ENCODE data around the gene CAMTA1.

CAMTA1 gene

GRCh38 chr1:7199077-7199779 lies 414.0 kb downstream of the CAMTA1 start:
- TF ChIP-seq CTCF (IDR thresholded peaks at IDR 0.05; ENCODE audit: low read depth, low read length): no peak
- H3K4me3 ChIP-seq (ENCODE audit: low read depth, low read length): no peak overlapping the region

GRCh38 chr1:7207875-7208646 lies 422.8 kb downstream of the CAMTA1 start:
- TF ChIP-seq CTCF (IDR thresholded peaks at IDR 0.05; ENCODE audit: low read depth, low read length): peak; percentile 69
- no peak overlapping the region for H3K4me3 ChIP-seq (ENCODE audit: low read depth, low read length)

- H3K4me3 ChIP-seq (ENCODE audit: low read depth, low read length): no peak overlapping the region
- TF ChIP-seq CTCF (IDR thresholded peaks at IDR 0.05; ENCODE audit: low read depth, low read length): no peak
These were observed 423.5 kb downstream of the CAMTA1 start for GRCh38 chr1:7208647-7209180.

GRCh38 chr1:7209336-7209735 lies 424.1 kb downstream of the CAMTA1 start:
- H3K4me3 ChIP-seq (ENCODE audit: low read depth, low read length): no peak overlapping the region
- no peak for TF ChIP-seq CTCF (IDR thresholded peaks at IDR 0.05; ENCODE audit: low read depth, low read length)

GRCh38 chr1:7218210-7218832 lies 433.1 kb downstream of the CAMTA1 start:
- H3K4me3 ChIP-seq (ENCODE audit: low read depth, low read length): no peak overlapping the region
- peak; percentile 47 for TF ChIP-seq CTCF (IDR thresholded peaks at IDR 0.05; ENCODE audit: low read depth, low read length)

- no peak overlapping the region for H3K4me3 ChIP-seq (ENCODE audit: low read depth, low read length)
These were observed 433.8 kb downstream of the CAMTA1 start for GRCh38 chr1:7219031-7219430.

More at GRCh38 chr1:7219031-7219430, 433.8 kb downstream of the CAMTA1 start:
- TF ChIP-seq CTCF (IDR thresholded peaks at IDR 0.05; ENCODE audit: low read depth, low read length): no peak

Data from WI38 (cell line).